ENCODE data around the gene MOCS1. TPM values are rescaled to one million over a fixed set of nuclear protein-coding genes. Genes with fewer than 3 reads are reported as not detected.

Gene MOCS1
- total RNA-seq, 1 donor from 2014 or later = 15.6 TPM

DNA sequence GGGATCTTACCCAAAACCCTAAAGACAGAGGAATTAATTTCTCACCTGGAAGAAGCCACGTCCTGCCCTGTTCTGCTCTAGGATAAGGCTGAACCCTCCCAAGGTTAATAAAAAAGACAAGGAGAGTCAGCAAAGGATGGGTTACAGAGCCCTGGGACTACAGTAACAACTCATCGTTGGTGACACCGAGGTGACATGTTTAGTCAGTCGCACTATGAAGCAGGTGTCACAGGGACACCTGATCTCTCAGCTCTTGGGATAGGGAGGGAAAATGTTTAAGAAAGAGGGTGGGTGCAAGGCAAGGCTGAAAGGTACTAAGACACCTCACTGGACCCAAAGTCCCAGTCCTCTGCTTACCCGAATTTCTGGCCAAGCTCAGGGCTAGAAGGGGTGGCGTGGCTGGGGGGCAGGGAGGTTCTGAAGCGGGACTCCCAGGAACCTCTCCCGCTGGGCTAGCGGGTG is 562 bp downstream of the MOCS1 start:
- peaks cover 5% of the 10 kb centered on the region for H3K36me3 Mint-ChIP-seq
- H3K9me3 Mint-ChIP-seq = no peaks in the 10 kb centered on the region
- H3K27me3 Mint-ChIP-seq = peaks cover 3% of the 10 kb centered on the region
- no peak for DNase-seq (ENCODE audit: extremely low spot score, unreplicated experiment)
- TF ChIP-seq, protein P1, sequence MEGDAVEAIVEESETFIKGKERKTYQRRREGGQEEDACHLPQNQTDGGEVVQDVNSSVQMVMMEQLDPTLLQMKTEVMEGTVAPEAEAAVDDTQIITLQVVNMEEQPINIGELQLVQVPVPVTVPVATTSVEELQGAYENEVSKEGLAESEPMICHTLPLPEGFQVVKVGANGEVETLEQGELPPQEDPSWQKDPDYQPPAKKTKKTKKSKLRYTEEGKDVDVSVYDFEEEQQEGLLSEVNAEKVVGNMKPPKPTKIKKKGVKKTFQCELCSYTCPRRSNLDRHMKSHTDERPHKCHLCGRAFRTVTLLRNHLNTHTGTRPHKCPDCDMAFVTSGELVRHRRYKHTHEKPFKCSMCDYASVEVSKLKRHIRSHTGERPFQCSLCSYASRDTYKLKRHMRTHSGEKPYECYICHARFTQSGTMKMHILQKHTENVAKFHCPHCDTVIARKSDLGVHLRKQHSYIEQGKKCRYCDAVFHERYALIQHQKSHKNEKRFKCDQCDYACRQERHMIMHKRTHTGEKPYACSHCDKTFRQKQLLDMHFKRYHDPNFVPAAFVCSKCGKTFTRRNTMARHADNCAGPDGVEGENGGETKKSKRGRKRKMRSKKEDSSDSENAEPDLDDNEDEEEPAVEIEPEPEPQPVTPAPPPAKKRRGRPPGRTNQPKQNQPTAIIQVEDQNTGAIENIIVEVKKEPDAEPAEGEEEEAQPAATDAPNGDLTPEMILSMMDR (conservative IDR thresholded peaks at IDR 0.05) = no peak
- peaks cover 40% of the 10 kb centered on the region for H3K4me1 Mint-ChIP-seq (ENCODE audit: unreplicated experiment)
- H3K27ac Mint-ChIP-seq = peak overlapping the region; percentile 20
- peak overlapping the region; percentile 96 for H3K4me3 Mint-ChIP-seq

DNA sequence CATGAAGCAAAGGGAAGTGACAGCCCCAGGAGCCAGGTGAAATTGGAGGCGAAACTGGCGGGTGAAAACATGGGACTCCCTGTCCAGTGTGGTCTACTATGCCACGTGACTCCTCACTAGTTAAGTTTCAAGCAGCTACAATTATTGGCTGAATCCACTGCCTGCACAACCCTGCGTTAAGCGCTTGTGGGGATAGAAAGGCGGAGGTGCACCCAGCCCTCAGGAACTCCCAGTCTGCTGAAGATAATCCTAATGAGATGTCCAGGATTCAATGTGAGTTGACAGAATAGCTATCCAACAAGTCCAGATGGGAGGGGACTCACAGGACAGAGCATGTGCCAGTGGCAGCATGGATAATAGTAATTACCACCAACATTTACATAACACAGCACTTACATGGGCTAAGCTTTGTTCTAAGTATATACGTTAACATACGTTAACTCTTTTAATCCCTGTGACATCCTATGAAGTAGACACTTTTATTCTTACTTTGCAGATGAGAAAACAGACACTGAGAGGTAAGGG is 1.8 kb downstream of the MOCS1 start:
- H3K36me3 Mint-ChIP-seq = peaks cover 9% of the 10 kb centered on the region
- peak overlapping the region; percentile 96 for H3K4me3 Mint-ChIP-seq
- no peak for DNase-seq (ENCODE audit: extremely low spot score, unreplicated experiment)
- no peak overlapping the region for H3K27ac Mint-ChIP-seq
- no peaks in the 10 kb centered on the region for H3K9me3 Mint-ChIP-seq
- peaks cover 3% of the 10 kb centered on the region for H3K27me3 Mint-ChIP-seq
- peaks cover 28% of the 10 kb centered on the region for H3K4me1 Mint-ChIP-seq (ENCODE audit: unreplicated experiment)
- TF ChIP-seq, protein P1 (conservative IDR thresholded peaks at IDR 0.05) = no peak

DNA sequence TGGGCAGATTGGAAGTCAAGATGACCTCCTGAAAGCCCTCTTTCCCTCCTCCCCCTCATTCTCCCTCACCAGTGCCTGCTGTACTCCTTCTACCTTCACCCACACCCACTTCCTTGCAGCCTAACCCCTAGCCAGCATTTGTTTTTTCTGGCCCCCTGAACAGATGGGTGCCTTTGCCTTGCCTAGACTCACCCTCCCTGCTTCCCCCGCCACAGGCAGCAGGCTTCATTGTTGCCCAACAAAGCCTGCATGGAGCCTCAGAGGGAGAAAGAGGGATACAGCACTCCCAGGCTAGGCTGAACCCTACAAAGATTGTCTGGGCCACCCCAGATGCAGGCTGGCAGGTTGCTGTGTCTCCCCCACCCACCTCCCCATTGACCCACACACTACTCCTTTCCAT is 2.7 kb downstream of the MOCS1 start:
- TF ChIP-seq, protein P1 (conservative IDR thresholded peaks at IDR 0.05) = no peak
- no peak for DNase-seq (ENCODE audit: extremely low spot score, unreplicated experiment)
- Mint-ChIP-seq H3K4me3 (peak overlapping the region; percentile 51), H3K9me3 (no peaks in the 10 kb centered on the region), H3K27ac (no peak overlapping the region), H3K27me3 (peaks cover 3% of the 10 kb centered on the region), H3K4me1 (ENCODE audit: unreplicated experiment) (peaks cover 28% of the 10 kb centered on the region), H3K36me3 (peaks cover 9% of the 10 kb centered on the region)

DNA sequence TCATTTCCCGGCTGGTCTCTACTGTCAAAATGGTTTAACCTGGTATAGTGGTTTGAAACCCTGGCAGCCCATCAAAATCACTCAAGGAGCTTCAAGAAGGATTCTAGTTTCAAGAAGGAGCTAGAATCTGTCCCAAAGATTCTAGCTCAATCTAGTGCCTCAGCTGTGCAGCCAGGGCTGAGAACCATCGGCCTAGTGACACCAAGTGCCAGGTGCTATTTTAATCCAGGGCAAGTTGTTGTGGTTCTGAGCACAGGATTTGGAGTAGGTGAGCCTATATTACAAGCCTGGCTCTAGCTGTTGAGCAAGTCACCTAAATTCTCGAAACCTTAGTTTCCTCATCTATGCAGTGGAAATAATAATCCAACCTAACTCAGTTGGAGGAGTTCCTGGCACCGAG is 3.7 kb downstream of the MOCS1 start:
- Mint-ChIP-seq H3K4me3 (no peak overlapping the region), H3K27ac (no peak overlapping the region), H3K9me3 (no peaks in the 10 kb centered on the region), H3K27me3 (peaks cover 3% of the 10 kb centered on the region), H3K36me3 (peaks cover 14% of the 10 kb centered on the region), H3K4me1 (ENCODE audit: unreplicated experiment) (peaks cover 28% of the 10 kb centered on the region)
- DNase-seq (ENCODE audit: extremely low spot score, unreplicated experiment) = no peak
- TF ChIP-seq, protein P1 (conservative IDR thresholded peaks at IDR 0.05) = no peak

DNA sequence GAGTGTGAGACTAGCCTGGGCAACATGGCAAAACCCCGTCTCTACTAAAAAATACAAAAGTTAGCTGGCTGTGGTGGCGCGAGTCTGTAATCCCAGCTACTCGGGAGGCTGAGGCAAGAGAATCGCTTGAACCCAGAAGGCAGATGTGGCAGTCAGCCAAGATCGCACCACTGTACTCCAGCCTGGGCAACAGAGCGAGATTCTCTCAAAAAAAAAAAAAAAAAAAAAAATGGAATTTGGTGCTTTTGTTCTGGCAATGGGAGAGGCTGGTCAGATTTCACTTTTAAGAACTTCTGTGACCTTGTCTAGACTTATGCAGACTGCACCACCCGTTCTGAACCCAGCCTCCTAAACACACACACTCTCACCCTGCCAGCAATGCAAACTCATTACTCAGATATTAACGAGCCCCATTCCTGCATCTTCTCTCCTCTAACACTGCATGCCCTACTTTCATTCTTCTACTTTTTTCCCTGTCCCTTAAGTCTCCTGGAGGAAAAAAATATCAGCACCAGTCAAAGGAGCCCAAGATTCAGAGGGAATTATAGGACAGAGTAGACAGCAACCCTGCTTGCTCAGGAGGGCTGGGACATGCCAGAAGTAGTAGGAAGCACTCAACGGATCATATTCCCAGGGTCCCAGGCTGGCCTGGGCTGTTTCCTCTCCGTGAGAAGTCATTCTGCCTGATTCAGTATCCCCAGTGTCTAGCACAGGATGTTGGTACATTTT is 4.4 kb downstream of the MOCS1 start:
- TF ChIP-seq, protein P1 (conservative IDR thresholded peaks at IDR 0.05) = no peak
- Mint-ChIP-seq H3K9me3 (no peaks in the 10 kb centered on the region), H3K27ac (no peak overlapping the region), H3K4me3 (no peak overlapping the region), H3K36me3 (peaks cover 18% of the 10 kb centered on the region), H3K27me3 (peaks cover 3% of the 10 kb centered on the region), H3K4me1 (ENCODE audit: unreplicated experiment) (peaks cover 28% of the 10 kb centered on the region)
- no peak for DNase-seq (ENCODE audit: extremely low spot score, unreplicated experiment)
